Measurements from ENCODE around the gene ADAMTSL5. TPM values are rescaled to one million over a fixed set of nuclear protein-coding genes. Genes with fewer than 3 reads are reported as not detected.

The ADAMTSL5 gene
- total RNA-seq, 4 donors from 2014 or later, result 2.6 to 3.7 (median 2.7) TPM; not detected in 1

DNA sequence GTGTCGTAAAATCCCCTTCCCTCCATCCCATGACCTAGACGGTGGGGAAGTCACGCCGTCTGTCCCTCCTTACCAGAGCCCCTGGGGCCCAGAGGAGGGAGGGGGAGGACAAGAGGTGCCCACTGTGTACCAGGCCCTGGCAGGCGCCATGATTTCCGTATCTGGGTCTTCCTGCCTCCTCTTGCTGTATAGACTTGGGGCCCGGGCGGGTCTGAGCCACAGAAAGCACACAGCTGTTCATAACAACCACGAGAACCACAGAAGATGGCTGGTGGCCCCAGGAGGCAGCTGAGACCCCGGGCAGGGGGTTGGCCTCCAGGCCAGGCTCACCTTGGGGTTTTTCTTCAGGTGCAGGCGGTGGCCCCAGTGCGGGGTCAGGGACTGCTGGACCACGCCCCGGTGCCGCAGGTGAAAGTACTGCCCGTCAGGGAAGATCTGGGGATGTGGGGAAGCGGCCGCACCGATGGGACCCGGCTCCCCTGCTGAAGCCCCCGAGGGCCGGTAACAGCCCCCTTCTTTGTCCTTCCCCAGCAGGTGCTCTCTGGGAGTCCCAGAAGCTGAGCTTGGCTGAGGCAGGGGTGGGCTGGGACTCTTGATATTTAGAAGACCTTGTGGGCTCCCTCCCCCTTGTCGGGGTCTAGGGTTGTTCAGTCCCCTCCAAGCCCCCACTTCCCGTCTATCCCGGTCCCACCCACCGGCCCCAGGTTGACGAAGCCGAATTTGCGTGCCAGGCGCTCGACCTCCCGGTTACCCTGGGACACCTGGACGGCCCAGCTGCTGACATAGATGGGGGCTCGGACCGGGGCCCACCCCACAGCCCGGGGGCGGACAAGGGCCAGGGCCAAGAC lies 23.1 kb downstream of the ADAMTSL5 start:
- no peak for DNase-seq
- WGBS, 2 donors (ENCODE audit: low coverage in 1 of 2), result 25% methylated on average over 29 of the region's 37 CpGs; no CpG with 5 or more reads in 1 of the 2 donors
- in situ Hi-C loops (cut with MboI; ENCODE audit: low pct_ligation_motif_present in 1 of 4, low pct_unique_long_range_greater_than_20kb in 1 of 4, low sequenced_read_pairs in 3 of 4), result no loop called here

DNA sequence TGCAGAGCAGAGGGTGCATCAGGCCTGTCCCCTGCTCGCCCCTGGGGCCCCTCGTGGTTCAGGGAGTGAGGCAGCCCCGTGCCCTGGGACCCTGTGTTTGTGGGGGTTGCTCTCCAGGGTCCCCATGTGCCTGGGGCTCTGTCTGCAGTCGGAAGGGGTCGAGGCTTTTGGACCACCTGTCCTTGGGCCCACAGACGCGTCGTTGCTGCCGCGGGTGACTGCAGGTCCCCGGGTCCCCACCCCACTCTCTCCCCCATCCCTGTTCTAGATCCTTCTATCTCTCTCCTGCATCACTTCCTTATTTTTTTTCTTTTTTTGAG lies 24.6 kb downstream of the ADAMTSL5 start:
- 82% methylated on average over 11 of the region's 11 CpGs; no CpG with 5 or more reads in 1 of the 2 donors for WGBS, 2 donors (ENCODE audit: low coverage in 1 of 2)
- in situ Hi-C loops (cut with MboI; ENCODE audit: low pct_ligation_motif_present in 1 of 4, low pct_unique_long_range_greater_than_20kb in 1 of 4, low sequenced_read_pairs in 3 of 4), result no loop called here

More for the DNA sequence above, 23.1 kb downstream of the ADAMTSL5 start:
- peaks cover 10 to 17% (median 15%) of the 10 kb centered on the region in 4 donors for H3K4me1 ChIP-seq
- no peaks in the 10 kb centered on the region for H3K9me3 ChIP-seq
- H3K4me3 ChIP-seq, result peak overlapping the region; percentile 29 to 59 (median 48)
- H3K27me3 ChIP-seq, result peaks cover 18% of the 10 kb centered on the region
- TF ChIP-seq EP300 (IDR thresholded peaks at IDR 0.05; ENCODE audit: low read depth), result no peak
- peak; percentile 28 for TF ChIP-seq POLR2A (IDR thresholded peaks at IDR 0.05)
- TF ChIP-seq, protein P1, sequence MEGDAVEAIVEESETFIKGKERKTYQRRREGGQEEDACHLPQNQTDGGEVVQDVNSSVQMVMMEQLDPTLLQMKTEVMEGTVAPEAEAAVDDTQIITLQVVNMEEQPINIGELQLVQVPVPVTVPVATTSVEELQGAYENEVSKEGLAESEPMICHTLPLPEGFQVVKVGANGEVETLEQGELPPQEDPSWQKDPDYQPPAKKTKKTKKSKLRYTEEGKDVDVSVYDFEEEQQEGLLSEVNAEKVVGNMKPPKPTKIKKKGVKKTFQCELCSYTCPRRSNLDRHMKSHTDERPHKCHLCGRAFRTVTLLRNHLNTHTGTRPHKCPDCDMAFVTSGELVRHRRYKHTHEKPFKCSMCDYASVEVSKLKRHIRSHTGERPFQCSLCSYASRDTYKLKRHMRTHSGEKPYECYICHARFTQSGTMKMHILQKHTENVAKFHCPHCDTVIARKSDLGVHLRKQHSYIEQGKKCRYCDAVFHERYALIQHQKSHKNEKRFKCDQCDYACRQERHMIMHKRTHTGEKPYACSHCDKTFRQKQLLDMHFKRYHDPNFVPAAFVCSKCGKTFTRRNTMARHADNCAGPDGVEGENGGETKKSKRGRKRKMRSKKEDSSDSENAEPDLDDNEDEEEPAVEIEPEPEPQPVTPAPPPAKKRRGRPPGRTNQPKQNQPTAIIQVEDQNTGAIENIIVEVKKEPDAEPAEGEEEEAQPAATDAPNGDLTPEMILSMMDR (IDR thresholded peaks at IDR 0.05), result no peak
- no peak for TF ChIP-seq POLR2AphosphoS5 (IDR thresholded peaks at IDR 0.05)
- H3K27ac ChIP-seq, result peak overlapping the region; percentile 74 to 89 (median 85)
- H3K36me3 ChIP-seq, result no peaks in the 10 kb centered on the region
- intact Hi-C loops (cut with DNase I; ENCODE audit: low total_unique reads), result no loop called here

DNA sequence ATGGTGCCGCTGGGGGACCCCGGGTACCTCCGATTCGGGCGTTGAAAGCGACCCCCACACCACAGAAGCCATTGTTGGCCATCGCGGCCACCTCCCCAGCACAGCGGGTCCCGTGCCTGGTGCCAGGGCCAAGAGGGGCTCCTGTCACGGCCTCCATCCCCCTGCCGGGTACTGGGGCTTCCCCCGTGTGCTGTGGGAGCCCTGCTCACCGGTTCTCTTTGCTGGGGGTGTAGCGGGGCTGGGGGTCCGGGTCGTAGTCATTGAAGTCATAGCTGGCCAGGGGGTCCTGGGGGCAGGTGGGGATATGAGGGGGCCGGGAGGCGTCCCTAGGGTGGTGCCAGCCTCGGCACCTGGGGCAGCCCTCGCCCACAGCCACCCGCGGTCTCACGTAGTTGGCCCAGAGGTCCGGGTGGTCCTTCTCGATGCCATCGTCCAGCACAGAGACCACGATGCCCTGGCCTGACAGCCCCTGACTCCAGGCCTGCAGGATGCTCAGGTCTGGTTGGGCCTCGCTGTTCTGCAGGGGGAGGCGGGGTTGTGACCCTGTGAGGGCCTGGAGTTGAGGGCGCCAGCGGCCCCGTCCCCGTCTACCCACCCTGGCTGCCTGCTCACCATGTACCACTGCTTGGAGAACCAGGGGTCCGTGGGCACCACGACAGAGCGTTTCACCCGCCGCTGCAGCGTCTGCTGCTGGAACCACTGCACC lies 25.1 kb downstream of the ADAMTSL5 start:
- peaks cover 10 to 17% (median 15%) of the 10 kb centered on the region in 4 donors for H3K4me1 ChIP-seq
- H3K4me3 ChIP-seq, result no peak overlapping the region
- TF ChIP-seq POLR2A (IDR thresholded peaks at IDR 0.05) (no peak), POLR2AphosphoS5 (IDR thresholded peaks at IDR 0.05) (no peak), EP300 (IDR thresholded peaks at IDR 0.05; ENCODE audit: low read depth) (no peak)
- TF ChIP-seq, protein P1 (IDR thresholded peaks at IDR 0.05), result no peak
- in situ Hi-C loops (cut with MboI; ENCODE audit: low pct_ligation_motif_present in 1 of 4, low pct_unique_long_range_greater_than_20kb in 1 of 4, low sequenced_read_pairs in 3 of 4) (no loop called here), intact Hi-C loops (cut with DNase I; ENCODE audit: low total_unique reads) (no loop called here)
- peaks cover 13% of the 10 kb centered on the region for H3K27me3 ChIP-seq
- no peak for DNase-seq
- no peak overlapping the region for H3K27ac ChIP-seq
- no peaks in the 10 kb centered on the region for H3K9me3 ChIP-seq
- H3K36me3 ChIP-seq, result no peaks in the 10 kb centered on the region
- WGBS, 2 donors (ENCODE audit: low coverage in 1 of 2), result 93% methylated on average over 30 of the region's 40 CpGs; no CpG with 5 or more reads in 1 of the 2 donors

More for the DNA sequence above, 24.6 kb downstream of the ADAMTSL5 start:
- Histone ChIP-seq H3K9me3 (no peaks in the 10 kb centered on the region), H3K27me3 (peaks cover 18% of the 10 kb centered on the region), H3K4me3 (no peak overlapping the region), H3K4me1 (peaks cover 10 to 17% (median 15%) of the 10 kb centered on the region in 4 donors), H3K27ac (no peak overlapping the region), H3K36me3 (no peaks in the 10 kb centered on the region)
- intact Hi-C loops (cut with DNase I; ENCODE audit: low total_unique reads), result no loop called here
- DNase-seq, result no peak
- TF ChIP-seq POLR2AphosphoS5 (IDR thresholded peaks at IDR 0.05) (no peak), EP300 (IDR thresholded peaks at IDR 0.05; ENCODE audit: low read depth) (no peak), POLR2A (IDR thresholded peaks at IDR 0.05) (no peak)
- TF ChIP-seq, protein P1 (IDR thresholded peaks at IDR 0.05), result no peak

Measured in transverse colon (tissue), 4 donors.